Measurements from ENCODE around the gene DNAJC22.

DNA sequence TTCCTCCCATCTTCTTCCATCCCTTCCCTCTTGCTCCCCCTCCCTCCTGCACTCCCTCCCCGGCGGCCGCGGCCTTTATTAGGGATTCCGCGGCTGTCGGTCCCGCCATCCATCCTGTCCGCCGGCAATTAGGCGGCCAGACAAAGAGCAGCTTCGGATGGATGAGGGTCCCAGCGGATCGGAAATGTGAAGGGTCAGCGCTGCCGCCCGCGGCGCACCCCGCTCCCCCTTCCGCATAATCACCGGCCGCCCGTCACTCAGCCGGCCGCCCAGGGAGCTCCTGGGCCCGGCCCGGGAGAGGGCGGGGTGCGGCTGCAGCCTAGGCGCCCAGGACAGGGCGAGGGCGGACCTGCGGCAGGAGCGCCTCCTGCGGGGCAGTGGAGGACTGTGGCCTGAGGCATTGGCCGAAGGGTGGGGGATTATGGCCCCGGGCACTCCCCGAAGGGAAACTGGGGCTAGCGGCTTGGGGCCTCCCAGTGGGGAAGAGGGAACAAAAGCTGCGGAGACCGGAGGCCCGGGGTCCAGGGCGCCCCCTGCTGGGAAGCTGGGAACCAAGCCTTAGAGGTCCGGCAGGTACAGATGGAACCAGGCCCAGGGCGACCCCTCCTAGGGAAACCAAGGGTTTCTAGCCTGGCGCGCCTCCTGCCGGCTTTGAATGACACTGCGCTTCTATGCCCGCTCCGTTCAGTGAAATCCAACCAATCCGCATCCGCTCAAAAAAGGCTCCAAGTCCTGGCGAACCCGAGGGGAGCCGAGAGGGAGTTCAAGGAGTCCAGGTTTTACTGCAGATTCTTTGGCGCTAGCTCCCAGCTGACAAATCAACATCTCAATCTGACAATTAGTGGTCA is 4.4 kb upstream of the DNAJC22 start:
- TF ChIP-seq TAF1 (IDR thresholded peaks at IDR 0.05; ENCODE audit: borderline replicate concordance, insufficient read depth, low read length) (no peak), POLR2AphosphoS5 (IDR thresholded peaks at IDR 0.05; ENCODE audit: low read depth, low read length) (no peak), SIN3A (IDR thresholded peaks at IDR 0.05; ENCODE audit: borderline replicate concordance, insufficient read depth, low read length) (no peak), REST (IDR thresholded peaks at IDR 0.05; ENCODE audit: insufficient read depth in 1 of 2, low read depth in 2 of 2, low read length in 2 of 2) (no peak), FOXP2 (optimal IDR thresholded peaks at IDR 0.05; ENCODE audit: borderline replicate concordance, extremely low read depth, extremely low read length, insufficient read depth) (no peak)

All from PFSK-1 (cell line).